Superior temporal gyrus (tissue), 1 donor: Measurements from ENCODE around the gene COPS8.

ENCODE experiments used
- DNase-seq: peaks from one replicate; pipeline ENCODE4 v3.0.0-alpha.2; 2016; ENCODE audit errors: extremely low spot score

COPS8 gene

DNA sequence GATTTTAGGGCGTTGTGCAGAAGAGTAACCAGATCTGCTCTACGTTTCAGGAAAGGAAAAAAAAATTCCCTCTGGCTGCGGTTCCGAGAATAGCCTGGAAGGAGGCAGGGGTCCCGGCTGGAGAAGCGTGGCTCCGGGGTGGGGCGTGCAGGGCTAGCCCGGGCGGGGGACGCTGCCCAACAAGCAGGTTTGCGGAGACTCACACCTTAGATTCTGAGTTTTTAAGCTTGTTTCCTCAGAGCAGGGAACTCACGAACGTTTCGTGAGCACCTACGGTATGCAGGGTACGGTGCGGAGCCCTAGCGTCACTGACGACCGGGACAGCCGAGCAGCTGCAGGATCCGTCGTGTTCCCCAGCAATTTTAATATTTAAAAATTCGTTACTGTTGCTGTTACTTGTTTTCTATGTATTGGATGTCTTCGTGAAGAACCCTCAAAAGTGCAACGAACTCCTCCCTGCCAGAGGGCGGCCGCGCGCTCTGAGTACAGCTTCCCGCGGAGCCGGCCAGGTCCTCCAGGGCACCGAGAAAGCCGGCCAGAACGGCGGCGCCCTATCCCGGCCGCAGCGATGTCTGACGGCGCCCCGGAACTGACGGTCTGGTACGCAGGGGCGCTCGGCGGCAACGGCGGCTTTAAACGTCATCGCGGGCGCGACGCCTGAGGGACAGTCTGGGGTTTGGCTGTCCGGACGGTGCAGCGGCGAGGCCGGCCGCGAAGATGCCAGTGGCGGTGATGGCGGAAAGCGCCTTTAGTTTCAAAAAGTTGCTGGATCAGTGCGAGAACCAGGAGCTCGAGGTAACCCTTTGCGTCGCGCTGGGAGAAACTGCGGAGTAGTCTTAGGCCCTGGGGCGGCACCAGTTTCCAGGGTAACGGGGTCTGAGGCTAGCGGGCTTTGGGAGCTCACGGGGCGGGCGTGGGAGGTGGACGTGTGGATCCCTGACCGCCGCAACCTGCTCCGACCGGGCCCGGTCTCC is at the start of gene COPS8:
TSS of gene COPS8 (plus strand) at position 642 of the 974 bp plus-strand sequence. CDS start at position 718, 76 bp downstream.
- DNase-seq, result peak; percentile 95

DNA sequence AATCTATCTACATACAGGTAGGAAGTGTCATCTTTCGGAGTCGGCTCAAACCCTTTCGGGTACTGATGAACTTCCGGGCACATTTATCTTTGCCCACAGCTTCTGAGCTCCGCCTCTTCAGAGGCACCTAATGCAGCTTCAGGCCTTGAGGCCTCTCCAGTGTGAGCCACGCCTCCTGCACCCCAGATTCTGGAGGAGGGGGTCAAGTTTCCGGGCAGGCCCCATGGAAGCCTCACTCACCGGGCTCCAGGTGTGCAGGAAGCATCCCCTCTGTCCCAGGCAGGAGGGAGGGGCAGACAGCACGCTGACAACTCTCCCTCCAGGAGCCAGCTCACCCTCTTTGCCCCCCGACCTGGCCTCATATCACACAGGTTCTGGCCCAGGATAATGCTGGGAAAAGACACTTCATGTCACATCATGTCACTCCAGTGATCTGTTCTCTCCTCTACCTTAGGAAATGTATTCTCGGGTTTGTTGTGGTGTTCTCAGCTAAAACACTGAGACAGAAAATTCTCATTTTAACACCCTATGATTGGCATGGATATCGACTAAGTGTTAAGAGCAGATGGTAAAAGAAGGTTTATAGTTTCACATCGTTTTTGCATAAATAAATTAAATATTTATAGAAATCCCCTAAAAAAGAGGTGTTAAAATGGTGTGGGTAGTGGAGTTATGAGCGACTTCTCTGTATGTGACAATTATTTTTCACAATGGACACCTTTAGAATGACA is 46.2 kb upstream of the COPS8 start:
- DNase-seq, result no peak

DNA sequence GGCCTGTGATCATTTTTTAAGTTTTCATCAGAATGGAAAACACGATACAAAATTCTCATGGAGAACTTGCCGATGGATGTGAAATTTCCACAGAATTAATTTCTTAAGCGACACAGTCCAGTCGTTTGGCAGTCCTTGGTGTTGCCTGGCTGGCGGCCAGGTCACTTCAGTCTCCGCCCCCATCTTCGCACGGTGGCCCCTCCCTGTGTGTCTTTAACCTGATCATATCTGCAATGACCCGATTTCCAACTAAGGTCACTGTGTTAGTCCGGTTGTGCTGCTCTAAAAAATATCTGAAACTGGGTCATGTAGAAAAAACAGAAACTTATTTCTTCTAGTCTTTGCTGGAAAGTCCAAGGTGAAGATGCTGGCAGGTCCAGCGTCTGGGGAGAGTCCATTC is 44.5 kb upstream of the COPS8 start:
- DNase-seq, result no peak

DNA sequence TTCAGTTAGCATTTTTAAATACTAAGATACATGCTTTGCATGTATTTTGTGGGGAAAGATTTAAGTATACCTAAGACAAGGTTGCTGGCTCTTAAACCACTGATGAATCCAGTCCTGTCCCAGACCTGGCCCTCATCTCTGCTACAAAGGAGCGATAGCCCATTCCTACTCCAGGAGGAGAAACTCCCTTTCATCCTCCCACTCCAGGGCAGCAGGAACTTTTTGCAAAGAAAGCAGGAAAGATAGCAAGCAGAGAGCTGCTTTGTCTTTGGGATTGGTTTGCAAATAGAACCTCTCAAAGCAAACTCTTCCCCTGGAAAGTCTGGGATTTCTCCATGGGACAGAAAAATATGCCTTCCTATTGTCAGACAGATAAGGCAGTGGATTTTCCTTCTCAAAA is 43.6 kb upstream of the COPS8 start:
- no peak for DNase-seq

DNA sequence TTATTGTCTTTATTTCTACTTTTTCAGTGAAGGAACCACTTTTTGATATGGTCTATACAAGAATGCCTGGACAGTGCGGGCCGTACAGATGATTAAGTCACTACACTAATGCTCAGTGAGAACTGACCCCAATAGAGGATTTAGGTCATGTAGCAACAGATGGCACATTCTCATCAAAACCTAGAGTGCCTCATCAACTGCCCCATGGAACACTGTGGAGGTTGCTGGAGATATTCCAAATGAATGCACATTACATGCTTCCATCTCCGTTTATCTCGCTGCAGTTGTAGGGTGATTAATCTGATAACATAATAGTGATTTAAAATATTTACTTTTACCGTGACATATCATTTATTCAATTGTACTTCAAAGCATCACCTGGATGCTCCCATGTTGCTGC is 41.8 kb upstream of the COPS8 start:
- no peak for DNase-seq

DNA sequence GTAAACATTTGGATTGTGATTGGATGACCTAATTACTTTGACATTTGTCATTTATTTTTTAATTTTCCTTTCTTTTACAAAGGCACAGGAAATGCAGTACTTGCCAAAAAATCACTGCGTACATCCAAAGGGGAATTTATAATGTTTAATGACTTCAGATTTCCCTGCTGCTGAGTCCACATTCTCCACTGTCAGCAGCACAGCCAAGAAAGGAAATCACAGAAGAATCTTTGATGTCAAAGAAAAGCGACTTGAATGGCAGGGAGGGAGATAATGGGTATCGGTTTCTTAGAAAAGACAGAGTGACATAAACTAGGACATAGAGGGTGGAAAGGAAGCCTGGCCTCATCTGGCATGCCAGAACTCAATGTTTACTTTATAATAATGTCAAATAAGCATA is 41.4 kb upstream of the COPS8 start:
- DNase-seq, result no peak

DNA sequence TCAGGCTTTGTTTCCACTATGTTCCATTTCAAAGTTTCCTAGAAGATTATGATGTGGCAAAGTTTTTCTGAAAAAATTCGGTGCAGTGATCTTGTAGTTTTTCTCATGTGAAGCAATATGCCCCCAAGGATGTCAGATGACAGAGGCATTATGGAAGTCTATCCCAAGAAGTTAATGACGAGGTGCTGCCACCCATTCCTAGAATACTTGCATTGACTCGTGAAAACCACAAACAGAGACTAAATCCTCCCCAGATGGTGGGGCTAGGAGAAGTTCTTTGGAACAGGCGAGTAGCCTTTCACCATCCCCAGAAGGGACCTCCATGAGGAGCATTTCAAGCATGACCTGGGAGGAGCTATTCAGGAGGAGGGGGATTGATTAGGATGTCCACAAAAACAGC is 40.2 kb upstream of the COPS8 start:
- DNase-seq, result no peak

DNA sequence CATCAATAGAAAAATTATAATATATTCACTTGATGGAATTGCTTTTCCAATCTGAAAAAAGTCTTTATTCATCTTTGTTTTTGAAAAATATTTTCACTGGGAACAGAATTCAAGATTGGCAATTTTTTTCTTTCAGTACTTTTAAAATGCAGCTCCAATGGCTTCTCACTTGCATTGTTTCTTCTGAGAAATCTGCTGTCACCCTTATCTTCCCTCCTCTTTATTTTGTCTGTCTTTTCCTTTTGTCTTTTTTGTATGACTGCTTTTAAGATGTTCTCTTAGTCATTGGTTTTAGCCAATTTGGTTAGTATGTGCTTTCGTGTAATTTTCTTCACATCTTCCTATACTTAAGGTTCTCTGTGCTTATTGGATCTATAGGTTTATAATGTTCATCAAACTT is 37.1 kb upstream of the COPS8 start:
- no peak for DNase-seq

DNA sequence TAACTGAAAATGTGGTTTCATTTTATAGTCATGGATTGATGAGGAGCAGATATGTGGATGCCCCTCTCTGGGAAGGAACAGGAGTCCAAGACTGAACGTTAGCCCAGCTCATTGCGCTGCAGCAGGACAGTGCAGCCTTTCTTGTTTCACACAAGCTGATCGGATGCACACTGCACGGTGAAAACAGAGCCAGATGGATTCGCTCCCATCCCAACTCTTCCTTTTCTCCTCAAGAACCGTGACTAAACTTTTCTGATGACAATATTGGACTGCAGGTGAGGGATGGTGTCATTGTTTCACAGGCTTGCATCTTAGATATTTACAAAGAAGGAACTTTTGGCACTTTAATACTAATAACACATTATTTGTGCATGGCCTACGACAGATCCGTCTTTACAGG is 33.8 kb upstream of the COPS8 start:
- no peak for DNase-seq

DNA sequence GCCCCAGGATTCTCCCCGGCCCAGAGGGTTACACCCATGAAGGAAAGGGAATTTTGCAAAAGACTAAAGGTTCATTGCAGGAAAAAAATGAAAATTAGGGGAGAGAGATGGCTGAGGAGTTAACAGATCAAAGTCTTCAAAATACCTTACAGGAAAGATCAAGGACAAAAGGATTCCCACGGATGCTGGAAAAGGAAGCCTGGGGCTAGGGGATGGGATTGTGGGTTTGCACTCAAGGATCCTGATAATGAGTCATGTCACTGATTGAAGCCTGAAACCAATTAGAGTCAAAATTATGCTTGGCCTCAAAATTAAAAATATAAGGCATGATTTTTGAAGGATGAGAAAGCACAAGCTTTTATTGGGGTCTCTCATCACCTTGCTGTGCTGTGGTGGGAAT is 32.6 kb upstream of the COPS8 start:
- no peak for DNase-seq

DNA sequence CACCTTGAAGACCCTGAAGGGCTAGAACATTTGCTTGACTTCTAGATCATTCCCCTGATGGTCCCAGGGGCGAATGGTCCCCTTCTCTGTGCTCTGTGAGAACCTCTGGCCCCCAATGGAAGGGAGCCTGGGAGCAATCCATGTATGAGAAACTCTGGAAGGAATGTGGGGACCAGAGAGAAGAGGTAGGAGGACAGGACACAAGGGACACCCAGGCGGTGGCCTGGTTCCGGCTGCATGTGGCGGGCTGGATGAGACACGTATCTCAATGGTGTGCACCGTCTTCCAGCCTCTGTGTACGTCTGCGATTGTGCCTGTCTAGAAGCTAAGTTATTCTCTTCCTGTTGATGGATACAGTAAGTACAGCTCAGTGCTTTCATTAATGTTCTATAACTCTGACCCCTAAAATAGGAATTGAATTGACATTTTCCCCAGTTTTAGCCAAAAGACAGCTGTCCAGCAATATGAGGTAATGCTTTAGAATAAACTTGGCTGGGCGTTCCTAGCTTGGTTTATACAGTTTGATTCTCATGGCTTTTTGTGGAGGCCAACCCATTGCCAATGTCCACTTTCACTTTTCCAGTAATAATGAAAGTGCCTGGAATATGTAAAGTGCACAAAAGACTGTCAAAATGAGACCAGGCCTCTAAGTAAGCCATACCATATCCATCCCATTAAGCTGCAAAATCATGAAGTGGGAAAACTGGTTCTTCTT is 30.1 kb upstream of the COPS8 start:
- DNase-seq, result no peak

DNA sequence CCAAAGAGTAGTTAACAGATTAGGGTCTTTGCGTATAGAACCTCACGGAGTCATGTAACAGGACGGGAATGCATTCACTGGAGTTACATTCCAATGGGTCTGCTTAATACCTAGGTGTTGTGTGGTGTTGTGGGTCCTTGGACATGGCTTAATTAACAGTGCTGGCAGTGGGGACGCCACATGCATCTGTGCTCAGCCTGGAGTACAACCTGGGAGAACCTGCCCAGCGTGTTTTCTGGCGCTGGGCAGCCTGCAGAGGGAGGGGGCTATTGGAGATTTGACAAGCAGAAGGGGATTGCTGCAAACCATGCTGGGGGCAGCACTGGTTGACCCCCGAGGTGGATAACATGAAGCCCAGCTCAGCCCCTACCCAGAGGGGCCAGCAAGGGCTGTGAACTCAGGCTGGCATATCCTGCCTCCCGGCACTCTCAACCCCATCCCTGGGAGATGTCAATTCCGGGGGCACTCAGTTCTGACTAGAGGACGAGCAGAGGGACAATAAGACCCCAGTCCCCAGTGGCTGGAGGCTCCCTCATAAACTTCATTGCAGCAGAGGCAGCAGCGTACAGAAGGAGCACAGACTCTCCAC is 29.3 kb upstream of the COPS8 start:
- DNase-seq, result no peak

DNA sequence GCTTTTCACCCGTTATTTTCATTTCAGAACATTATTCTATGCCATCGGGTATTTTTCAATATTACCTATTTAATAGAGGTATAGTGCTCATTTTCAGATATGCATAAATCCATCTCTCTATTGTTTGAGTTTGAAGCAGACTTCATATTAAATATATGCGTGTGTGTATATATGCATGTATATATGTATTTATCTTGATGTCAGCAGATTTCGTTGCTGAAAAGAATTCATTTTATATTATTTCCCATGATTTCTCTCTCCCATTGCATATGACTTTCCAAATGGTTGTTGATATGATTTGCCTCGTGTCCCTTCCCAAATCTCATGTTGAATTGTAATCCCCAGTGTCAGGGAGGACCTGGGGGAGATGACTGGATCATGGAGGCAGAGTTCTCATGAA is 28.6 kb upstream of the COPS8 start:
- DNase-seq, result no peak

DNA sequence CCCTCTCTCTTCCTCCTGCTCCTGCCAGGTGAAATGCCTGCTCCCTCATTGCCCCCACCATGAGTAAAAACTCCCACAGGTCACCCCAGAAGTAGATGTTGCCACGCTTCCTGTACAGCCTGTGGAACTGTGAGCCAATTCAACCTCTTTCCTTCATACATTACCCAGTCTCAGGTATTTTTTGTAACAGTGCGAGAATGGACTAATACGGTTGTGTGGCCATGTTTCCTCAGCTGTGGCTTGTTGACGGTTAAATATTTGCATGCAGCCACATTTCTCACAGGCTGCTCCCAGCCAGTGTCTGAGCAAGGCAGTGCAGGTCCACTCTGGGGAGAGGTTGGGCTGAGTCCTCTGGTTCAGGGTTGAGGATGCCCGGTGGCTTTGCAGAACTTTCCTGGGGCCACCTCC is 27.8 kb upstream of the COPS8 start:
- DNase-seq, result no peak

DNA sequence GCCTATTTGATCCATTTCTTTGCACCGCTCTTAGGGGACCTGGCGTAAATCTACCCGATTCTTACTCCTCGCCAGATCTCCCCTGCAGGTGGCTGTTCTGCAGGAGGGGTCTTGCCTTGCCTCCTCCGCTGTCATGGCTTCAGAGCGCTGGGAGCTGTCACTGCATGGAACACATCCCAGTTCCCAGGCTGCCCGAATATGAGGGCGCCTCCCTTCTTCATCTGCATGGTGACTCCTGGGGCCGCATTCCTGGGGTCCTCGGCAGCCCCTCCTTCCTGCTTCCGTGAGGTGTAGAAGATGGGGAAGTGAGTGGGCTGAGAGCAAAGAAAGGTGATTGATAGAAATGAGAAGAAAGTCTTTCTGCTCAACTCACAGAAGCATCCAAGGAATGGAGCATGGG is 27.3 kb upstream of the COPS8 start:
- DNase-seq, result no peak

DNA sequence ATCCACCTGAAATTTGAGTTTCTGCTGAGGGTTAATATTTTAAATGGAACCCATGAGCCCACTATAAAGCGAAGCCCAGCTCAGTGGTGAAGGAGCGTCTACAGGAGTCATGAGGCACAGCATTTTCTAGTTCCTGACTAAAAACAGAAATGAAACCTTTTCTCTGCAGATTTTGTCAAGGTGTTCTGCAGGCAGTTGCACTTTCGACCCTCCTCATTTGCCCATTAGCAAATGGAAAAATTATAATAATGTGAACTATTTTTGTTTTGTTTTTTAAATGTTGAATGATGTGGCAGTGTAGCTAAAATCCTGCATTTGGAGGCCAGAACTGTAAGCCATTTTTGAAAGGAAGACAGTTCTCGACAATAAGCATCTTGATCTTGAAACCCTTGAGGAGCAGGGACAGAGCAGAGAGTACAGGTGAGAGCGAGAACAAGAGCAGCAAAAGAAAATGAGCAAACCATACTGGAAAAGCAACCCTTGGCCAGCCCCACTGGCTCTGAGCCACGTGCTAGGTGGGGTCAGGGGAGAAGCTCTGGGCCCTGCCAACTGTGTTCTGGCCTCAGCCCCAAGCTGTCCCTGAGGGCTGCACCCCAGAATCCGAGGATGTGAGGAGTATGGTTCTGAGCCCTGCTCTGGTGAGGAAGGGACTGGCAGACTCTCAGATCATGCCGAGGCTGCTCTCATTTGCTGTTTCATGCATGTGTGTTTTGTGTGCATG is 26.4 kb upstream of the COPS8 start:
- DNase-seq, result no peak

DNA sequence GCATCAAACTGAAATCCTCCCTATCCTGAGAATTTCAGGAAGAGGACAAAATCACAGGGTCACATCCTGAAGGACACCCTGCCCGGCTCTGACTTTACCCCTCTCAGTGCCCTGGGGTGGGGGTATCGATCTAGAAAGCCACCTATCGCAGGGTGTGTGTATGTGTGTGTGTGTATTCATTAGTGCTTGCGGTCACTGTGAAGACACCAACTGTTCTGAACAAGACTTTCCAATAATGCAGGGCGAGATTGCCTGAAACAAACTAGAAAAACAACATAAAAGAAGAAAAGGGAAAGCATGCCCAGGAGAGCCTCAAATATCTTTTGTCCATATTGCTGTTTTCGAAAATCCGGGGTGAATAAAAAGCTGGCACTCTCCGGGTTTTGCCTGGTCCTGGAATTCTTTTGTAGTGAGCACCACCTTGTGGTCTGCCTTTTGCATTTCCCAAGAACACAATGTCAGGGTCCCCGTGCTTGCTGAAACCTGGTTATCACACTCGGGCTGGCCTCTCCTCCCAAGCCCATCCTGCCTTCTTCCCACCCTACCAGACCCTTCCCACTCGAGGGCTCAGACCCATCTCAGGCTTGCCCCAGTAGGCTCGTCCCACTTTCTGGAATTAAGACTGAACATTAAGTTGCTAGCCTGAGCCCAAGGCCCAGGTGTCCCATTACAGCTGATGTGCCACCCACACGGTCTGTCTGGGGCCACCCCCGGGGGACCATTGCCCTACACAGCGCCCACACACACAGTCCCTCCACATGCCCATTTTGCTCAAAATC is 25.0 kb upstream of the COPS8 start:
- DNase-seq, result peak; percentile 84

DNA sequence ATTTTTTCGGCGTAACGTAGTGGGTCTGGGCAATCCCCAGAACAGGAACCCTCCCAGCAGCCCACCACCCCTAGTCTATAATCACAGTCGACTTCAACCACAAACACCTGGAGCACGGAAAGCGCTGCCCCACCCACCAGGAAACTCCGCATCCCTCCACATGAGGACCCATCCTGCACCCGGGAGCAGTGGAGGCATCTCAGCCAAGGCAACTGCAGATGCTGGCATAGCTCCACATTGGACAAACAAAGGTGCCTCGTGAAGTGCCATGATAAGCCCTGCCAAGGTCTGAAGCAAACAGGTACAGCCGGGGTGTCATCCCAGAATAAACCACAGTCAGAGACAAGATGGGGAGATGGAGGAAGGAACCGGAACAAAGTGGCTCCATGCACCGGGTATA is 24.3 kb upstream of the COPS8 start:
- DNase-seq, result no peak

DNA sequence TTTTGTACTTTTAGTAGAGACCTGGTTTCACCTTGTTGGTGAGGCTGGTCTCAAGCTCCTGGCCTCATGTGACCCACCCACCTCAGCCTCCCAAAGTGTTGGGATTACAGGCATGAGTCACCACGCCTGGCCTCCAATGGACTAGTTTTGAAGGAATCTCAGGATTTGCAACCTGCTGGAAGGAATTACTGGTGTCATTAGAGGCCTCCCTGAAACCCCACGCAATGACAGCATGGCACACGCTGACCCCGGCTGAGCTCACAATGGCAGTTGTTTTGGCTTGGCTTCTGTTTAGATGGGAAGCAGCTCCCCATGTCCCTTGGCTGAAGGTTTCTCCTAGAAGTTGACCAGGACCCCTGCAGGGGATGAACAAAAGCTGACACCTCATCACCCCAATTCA is 23.1 kb upstream of the COPS8 start:
- DNase-seq, result no peak
